Embryonic facial prominence (tissue), 1 donor: ENCODE results near the gene LRRN4.

Experiments
- DNase-seq: peaks from one replicate; pipeline ENCODE4 v3.0.0-alpha.2; 2016; ENCODE audit errors: extremely low spot score

Gene LRRN4

DNA sequence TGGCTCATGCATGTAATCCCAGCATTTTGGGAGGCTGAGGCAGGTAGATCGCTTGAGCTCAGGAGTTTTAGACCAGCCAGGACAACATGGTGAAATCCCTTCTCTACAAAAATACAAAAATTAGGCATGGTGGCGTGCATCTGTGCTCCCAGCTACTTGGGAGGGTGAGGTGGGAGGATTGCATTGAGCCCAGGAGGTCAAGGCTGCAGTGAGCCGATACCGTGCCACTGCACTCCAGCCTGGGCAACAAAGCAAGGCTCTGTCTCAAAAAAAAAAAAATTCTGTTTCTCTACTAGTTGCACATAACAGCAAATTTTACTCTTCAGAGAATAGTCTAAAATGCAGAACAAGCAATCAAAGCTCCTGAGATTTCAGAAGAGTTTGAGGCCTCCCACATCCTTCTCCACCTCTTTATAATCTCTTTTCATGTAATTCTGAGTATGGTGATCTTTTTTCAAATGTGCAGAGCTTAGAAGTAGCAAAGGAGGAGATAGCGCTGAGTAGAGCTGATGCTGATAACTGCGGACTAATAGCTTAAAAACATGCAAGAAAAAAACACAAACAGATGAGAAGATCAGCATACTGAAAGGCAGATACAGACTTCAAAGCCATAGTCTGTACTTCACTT is 23.3 kb downstream of the LRRN4 start:
- DNase-seq = no peak

DNA sequence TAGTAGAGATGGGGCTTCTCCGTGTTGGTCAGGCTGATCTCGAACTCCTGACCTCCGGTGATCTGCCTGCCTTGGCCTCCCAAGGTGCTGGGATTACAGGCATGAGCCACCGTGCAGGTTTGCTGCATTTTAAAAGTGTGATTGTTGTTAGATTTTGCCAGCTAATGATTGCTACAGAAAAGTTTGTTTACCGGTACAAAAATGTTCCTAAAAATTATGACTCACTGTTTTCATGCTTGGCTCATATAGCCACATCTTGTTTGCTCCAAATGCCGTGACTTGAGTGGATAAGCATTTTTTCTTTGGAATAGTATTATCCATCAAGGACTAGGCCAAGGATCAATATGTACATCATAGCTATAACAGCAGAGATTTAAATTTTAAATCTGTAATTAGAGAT is 24.3 kb downstream of the LRRN4 start:
- no peak for DNase-seq

DNA sequence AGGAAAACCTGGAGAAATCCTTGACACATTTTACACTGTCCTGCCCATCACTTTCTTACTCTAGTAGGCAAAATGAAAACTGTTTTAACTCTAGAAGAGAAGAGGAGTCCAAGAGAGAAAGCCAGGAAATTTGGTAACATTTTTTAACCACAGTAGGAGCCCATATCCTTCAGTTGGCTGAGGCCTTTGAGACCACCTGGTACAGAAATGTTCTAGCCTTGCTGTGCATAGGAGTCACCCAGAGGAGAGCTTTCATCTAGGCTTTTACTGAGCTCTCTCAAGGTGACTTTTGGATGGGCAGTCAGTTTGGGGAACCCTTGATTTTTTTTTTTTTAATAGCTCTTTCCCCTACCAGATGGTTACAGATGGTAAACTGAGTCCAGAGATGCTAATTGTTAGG is 25.0 kb downstream of the LRRN4 start:
- no peak for DNase-seq

DNA sequence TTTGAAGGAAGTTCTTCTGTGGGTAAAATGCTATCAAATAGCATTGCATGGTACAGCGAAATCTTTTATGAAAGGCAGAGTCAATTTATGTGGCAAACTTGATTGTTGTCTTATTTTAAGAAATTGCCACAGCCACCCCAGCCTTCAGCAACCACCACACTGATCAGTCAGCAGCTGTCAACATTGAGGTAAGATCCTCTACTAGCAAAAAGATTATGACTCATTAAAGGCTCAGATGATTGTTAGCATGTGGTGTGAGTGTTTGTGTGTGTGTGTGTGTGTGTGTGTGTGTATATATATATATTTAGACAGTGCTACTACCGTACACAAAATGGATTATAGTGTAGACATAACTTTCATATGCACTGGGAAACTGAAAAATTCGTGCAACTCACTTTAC is 27.8 kb downstream of the LRRN4 start:
- no peak for DNase-seq

DNA sequence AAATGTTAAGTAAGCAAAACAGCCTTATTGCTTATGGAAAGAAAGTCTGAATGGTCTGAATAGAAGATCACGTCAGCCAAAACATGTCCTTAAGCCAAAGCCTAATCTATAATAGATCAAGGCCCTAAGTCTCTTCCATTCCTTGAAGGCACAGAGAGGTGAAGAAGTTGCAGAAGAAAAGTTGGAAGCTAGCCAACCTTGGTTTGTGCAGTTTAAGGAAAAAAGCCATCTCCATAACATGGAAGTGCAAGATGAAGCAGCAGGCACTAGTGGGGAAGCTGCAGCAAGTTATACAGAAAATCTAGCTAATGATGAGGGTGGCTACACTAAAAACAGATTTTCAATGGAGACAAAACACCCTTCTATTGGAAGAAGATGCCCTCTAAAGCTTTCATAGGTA is 29.1 kb downstream of the LRRN4 start:
- DNase-seq = no peak

DNA sequence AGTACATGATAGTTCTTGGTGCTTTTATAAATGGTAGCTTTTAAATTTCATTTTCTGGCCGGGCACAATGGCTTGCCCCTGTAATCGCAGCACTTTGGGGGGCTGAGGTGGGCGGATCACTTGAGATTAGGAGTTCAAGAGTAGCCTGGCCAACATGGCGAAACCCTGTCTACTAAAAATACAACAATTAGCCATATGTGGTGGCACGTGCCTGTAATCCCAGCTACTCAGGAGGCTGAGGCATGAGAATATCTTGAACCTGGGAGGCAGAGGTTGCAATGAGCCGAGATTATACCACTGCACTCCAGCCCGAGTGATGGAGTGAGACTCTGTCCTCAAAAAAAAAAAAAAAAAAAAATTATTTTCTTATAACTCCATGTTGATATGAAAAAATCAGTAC is 36.0 kb downstream of the LRRN4 start:
- no peak for DNase-seq

DNA sequence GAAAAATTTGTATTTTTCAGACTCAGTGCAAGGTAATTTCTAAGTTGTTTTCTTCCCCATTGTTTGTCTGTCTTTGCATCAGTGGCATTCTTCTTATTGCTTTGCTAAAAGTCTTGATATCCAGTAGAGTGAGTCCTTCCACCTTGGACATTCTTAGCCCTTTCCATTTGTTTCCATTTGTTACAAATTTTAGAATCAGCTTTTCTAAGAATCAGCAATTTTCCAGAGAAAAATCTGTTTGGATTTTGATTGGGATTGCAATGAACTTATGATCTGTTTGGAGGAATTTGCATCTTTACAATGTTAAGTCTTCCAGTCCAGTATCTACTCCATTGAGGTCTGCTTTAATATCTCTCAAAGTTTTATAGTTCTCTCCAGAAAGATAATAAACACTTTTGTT is 36.4 kb downstream of the LRRN4 start:
- no peak for DNase-seq

DNA sequence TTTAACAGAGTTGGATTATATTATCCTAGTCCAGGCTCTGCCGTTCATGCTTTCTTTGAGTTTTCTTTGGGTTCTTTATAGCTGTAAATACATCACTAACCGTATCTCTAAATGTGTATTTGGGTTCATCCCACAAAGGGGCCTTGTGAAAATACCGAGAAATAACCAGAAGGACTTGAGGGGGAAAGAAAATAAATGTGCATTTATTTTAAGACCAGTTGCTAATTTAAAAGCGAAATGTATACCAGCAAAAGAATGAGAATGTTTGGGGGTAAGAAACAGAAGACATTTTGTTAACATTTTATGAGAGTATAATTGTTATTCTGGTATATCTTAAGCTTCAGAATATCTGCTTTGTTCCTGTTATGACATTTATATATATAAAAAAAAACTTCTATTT is 38.9 kb downstream of the LRRN4 start:
- DNase-seq = no peak

DNA sequence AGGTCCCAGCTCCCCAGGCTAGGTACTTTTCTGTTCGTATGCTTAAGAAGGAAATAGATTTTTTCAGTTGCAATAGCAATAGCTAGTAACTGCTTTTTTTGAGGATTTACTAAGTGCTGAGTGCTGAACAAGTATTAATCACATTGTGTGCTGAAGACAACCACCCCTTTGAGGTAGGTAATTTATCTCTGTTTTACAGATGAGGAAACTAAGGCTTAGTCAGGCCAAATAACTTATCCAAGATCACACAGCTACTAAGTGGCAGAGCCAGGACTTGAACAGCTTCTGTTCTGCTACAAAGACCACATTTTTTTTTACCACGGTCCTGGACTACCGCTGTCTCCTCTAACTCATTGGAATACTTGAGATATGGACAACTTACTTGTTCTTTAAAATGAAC is 39.8 kb downstream of the LRRN4 start:
- no peak for DNase-seq

DNA sequence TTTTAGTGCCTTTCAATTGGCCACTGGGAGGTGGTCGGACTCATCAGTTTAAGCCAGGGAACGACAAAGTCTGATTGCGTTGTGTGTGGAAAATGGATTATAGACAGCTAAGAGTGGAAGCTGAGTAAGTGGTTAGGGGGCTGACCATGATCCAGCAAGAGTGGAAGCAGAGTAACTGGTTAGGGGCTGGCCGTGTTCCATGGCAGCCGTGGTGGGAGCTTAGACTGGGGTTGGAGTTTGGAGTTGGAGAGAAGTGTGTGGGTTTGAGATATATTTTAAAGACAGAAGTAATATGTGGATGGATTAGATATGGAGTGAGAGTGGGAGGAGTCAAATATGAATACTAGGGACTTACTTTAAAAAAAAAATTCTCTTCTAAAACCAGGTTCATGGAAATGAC is 41.7 kb downstream of the LRRN4 start:
- DNase-seq = no peak

DNA sequence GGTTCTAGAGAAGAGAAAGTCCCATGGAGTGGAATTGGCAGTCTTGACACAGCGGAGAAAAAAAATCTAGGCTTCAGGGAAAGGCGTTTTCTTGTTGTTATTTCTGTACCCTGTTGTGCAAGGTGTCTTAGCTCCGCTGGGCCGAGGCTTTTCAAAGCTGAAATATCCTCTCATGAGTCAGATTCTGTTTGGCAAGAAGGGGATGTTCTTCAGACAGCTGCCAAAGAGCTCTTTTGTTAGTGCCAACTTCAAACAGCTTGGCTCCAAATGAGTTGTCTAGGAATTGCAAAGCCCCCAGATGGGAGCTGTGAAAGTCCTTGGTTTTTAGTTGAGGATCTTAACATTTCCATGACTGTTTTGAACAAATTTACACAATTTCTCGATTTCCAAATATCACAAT is 45.6 kb downstream of the LRRN4 start:
- DNase-seq = no peak

DNA sequence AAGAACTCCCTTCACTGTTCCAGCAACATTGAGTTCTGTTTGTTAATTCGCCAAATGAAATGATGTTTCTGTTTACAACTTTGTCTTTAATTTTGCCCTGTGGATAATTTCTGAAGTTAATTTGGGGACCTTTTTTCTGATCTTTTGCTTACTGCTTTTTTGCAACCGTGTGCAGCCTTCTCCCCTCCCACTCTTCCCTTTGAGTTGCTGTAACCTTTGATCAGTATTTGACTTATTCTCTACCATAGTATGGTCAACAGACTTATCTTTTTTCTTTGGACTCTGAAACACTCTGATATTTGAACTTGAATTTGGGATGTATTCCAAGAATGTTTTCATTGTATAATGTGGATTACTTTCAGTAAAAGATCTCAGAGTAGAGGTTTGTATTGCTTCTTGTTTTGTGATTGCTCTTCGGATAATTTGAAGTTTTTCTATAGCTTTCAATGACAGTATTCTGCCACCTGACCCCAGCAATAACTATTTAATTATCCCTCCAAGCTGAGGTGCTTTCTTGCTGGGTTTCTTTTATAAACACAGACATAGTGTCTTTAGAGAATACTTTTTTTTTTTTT is 46.2 kb downstream of the LRRN4 start:
- no peak for DNase-seq

DNA sequence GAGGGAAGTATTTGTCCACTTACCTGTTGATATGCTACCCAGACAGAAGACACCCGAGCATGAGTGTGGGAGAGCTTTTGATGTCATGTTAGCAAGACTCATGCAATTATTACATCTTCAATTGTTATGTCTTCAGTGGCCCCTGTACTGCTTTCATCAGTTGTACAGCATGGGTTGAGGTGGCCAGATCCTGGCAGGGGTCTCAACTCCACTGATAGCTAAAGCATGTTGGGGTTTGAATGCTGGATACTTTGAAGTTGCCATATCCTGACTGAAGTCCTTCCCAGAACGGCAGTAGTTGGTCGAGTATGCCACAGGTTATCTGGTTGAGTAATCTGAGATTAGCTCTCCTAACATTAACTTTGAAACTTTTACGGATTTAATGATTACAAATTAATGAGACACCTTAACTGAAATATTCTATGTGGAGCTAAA is 46.7 kb downstream of the LRRN4 start:
- no peak for DNase-seq

DNA sequence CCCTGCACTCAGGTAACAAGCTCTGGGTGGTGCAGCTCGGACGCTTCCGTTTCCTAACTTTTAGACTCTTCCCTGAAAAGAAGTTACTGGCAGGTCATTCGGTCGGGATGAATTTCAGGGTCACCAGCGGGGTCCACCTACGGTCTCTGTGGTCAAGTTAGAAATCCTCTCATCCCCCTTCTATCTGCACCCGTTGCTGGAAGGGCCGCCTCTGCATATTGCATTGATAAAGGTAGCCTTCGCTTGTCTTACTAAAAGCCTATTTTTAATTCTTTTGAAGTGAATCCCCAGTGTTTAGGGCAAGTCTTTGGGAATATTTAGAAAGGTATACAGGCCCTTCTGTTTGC is 47.3 kb downstream of the LRRN4 start:
- DNase-seq = no peak

DNA sequence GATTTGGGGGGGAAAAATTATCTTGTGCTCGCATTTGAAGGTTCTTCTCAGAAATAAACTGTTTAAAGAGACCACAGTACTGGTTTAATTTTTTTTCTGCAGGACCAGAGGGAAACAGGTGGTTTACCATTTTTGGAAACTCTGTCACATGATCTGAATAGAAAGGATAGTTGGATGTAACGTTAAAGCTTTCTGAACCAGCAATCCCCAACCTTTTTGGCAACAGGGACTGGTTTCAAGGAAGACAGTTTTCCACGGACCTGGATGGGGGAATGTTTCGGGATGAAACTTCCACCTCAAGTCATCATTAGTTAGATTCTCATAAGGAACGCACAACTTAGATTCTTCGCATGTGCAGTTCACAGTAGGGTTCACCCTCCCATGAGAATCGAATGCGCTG is 53.0 kb downstream of the LRRN4 start:
- DNase-seq = no peak

DNA sequence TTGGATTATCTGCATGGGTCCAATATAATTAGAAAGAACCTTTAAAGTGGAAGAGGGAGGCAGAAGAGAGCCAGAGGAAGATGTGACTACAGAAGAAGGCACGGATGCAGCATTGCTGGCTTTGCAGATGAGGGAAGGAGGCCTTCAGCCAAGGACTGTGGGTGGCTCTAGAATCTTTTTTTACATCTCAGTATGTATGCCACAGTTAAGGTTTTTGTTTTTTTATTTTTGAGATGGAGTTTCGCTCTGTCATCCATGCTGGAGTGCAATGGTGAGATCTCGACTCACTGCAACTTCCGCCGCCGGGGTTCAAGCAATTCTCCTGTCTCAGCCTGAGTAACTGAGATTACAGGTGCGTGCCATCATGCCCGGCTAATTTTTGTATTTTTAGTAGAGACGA is 54.1 kb downstream of the LRRN4 start:
- DNase-seq = no peak

DNA sequence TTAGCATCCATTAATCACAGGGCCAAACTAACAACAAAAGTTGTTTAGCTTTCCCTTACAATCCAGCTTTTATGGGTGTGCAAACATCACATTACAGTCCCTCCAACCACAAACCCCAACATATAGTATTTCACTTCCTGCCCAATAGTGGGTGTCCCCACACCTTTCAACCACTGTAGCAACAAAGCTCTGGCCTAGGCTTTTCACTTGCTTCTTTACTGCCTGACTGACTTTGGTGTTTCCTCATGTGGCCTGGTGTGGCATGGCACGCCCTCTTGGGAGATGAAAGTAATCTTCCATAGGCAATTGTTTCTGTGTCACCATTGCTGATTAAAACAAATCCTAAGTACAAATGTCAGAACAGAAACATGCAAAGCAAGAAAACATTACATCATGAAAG is 57.1 kb downstream of the LRRN4 start:
- no peak for DNase-seq

DNA sequence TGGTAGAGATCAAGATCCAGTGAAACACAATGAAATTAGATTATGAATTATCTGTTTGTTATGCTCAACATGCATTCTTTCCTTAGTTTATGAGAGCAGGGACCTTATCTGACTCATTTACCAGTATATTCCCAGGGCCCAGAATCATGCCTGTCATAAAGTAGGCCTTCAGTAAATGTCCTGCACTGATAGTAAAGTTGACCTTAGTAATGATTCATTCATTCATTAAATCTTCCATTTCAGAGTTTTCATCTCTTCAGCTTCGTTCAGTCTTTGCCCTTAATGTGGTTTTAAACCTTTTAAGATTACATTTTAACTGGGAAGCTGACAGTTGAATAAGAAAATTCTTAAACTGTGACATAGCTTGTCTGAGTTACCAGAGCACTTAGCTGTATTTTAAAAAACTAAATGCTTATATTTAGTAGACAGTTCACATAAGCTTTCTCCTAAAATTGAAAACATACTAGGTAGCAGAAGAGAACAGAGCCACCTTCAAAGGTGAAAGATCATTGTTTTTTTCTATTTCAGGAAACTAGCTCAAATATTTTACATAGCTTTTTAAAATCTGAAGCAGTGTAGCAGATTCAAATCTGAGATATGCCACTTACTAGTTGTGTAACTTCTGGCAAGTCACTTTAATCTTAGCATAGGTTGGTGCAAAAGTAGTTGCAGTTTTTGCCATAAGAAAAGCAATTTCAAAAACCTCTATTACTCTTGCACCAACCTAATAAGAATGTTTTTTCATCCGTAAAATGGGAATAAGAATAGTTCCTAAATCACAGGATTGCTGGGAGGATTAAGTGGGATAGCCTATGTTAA is 62.0 kb downstream of the LRRN4 start:
- no peak for DNase-seq

DNA sequence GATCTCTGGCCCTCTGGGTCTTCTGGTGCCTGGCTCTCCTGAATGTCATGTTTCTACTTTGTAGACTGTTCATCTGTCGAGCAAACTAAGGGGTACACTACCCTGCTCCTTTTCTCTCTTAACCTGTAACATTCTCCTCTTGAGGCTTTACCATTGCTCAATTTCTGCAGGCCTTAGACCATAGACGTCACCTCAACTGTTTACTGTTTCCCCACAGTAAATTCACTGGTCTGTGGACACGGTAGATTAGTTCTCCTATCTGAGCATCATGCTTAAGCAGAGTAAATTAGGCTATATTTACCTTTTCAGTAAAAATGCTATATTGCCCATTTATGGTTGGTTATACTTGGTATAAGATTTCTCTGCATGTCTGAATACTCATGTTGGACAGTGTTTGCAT is 62.9 kb downstream of the LRRN4 start:
- DNase-seq = no peak
